Activated naive CD4-positive, alpha-beta T cell treated with anti-CD3 and anti-CD28 coated beads, Interleukin-2, amount 50 U/mL, for 16 hours (primary cell): ENCODE results near the gene NECTIN3.

Experiments
- DNase-seq: peaks from one replicate; pipeline ENCODE4 v3.0.0-alpha.2; 2020

NECTIN3 gene

GRCh38 chr3:111210866-111211564 is 139.4 kb downstream of the NECTIN3 start:
- DNase-seq: no peak

GRCh38 chr3:111212511-111212910 is 140.9 kb downstream of the NECTIN3 start:
- DNase-seq: no peak

- DNase-seq: no peak
These were observed 143.9 kb downstream of the NECTIN3 start for GRCh38 chr3:111215481-111215880.

- DNase-seq: no peak
These were observed 147.0 kb downstream of the NECTIN3 start for GRCh38 chr3:111218615-111219014.

GRCh38 chr3:111227216-111227615 is 155.6 kb downstream of the NECTIN3 start:
- DNase-seq: no peak

- DNase-seq: no peak
These were observed 157.7 kb downstream of the NECTIN3 start for GRCh38 chr3:111229301-111229700.

- DNase-seq: no peak
These were observed 165.5 kb downstream of the NECTIN3 start for GRCh38 chr3:111236836-111237713.

- DNase-seq: no peak
These were observed 166.3 kb downstream of the NECTIN3 start for GRCh38 chr3:111237946-111238345.

GRCh38 chr3:111238885-111239284 is 167.3 kb downstream of the NECTIN3 start:
- no peak for DNase-seq

GRCh38 chr3:111241960-111242359 is 170.3 kb downstream of the NECTIN3 start:
- no peak for DNase-seq
